NCI-H2196 treated with DMSO at 0.1 percent for 48 hours (cell line): ENCODE data around the gene ATP2B2.

Source experiments
- DNase-seq: peaks from one replicate; lab custom pipeline; 2025; ENCODE audit not compliant: unreplicated experiment; lab: John Stamatoyannopoulos, UW

ATP2B2 gene

DNA sequence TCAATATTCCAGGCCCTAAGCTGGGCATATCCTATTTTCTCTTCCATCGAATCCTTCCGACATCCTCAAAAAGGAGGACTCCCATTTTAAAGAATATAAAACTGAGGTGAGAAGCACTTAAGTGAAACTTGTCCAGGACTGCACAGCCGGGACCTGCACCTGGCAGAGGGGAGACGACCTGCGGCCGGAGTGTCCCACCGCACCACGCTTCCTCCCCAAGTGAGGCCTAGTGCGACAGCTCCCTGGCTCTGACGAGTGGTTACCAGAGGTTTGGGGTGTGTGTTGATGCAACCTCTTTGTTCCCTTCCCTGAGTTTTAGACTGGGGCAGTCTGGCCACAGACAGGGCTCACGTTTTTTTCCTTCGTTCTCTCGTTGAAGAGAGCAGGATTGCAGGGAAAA, 24.9 kb upstream of the ATP2B2 start:
- DNase-seq, result no peak

DNA sequence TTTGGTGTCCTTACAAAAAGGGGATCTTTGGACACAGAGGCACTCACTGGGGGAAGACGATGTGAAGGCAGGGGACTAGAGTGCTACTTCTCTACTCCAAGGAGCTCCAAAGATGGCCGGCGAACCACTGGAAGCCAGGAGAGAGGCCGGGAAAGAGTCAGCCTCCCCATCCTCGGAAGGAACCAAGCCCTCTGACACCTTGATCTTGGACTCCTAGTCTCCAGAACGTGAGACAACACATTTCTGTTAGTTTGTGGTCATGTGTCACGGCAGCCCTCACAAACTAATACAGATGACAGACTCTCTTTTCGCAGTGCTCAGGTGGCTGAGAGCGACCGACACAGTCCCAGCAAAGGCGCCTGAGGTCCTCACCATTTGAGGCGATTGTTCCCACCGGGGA, 24.4 kb upstream of the ATP2B2 start:
- no peak for DNase-seq

- DNase-seq, result no peak
These were observed 22.7 kb upstream of the ATP2B2 start for GRCh38 chr3:10528046-10528445.

DNA sequence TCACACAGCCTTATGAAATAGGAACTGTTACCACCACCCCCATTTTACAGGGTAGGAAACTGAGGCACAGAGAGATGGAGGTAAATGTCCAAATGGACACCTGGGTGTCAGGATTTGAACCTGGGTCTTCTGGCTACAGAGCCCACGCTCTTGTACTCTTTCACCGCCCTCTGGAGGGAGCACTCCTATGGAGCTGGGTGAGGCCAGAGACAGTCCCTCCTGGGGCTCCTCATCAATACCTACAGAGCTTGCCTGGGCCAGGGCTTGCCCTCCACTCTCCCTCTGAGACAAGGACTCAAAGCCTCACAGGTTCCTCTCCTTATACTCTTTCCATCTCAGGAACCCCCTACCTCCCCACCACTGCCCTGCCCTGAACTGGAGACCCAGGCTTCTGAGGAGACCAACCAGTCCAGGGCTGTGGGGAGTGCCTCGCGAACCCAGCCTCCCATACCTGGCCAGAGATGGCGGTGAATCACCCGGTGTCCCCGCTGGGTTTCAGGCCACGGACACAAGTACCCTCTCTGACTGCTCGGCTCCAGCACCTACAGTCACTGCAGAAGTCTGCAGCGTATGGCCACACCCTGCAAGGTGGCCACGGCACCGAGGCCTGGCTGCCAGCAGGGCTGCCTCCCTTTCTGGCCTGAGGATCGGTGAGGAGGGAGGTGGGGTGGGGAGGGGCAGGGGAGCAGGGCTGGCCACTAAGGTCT, 22.1 kb upstream of the ATP2B2 start:
- DNase-seq, result no peak

- no peak for DNase-seq
These were observed 21.0 kb upstream of the ATP2B2 start for GRCh38 chr3:10526366-10526765.

GRCh38 chr3:10524799-10525301, 19.5 kb upstream of the ATP2B2 start:
- DNase-seq, result no peak

DNA sequence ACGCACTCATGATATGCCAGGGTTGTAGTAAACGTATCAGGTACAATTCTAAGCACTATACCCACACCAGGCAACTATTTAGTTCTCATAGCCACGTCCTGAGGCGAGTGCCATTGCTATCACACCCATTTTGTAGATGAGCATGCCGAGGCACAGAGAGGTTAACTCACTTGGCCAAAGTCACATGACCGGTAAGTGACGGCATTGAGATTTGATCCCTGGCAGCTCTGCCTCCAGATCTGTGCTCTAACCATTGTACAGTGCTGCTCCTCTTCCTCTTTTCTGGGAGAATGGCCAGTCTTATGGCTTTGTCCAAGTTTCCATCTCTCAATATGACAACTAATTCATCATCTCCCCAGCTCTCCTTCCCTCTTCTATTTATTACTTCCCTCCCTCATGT, 18.9 kb upstream of the ATP2B2 start:
- DNase-seq, result no peak

GRCh38 chr3:10523561-10523960, 18.2 kb upstream of the ATP2B2 start:
- no peak for DNase-seq

DNA sequence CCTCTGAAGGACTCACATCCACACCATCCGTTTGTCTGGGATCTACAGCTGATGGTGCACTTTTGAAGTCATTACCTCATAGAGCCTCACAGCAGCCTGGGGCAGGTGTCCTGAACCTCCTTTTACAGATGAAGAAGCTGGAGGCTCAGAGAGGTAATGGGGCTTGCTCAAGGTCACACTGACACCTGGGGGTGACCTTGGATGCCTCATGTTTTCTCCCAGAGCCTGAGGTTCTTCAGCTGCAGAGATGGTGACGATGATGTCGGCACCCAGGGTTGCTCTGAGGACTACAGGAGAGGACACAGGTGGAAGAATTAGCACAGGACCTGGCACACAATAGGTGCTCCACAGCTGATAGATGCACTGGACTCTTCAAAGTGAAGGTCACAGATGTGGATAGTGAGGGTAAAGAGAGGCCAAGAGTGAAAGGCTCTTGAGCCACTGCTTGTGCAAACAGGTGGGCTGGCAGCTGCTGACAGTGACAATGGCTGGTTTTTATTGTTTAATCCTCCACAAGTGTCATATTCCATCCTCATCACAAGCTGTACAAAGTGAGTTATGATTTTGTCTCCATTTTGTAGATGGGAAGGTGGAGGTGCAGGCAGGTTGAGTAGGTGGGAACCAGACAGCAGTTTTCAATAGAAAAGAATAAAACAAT, 17.4 kb upstream of the ATP2B2 start:
- DNase-seq, result no peak

- DNase-seq, result no peak
These were observed 16.5 kb upstream of the ATP2B2 start for GRCh38 chr3:10521772-10522441.

DNA sequence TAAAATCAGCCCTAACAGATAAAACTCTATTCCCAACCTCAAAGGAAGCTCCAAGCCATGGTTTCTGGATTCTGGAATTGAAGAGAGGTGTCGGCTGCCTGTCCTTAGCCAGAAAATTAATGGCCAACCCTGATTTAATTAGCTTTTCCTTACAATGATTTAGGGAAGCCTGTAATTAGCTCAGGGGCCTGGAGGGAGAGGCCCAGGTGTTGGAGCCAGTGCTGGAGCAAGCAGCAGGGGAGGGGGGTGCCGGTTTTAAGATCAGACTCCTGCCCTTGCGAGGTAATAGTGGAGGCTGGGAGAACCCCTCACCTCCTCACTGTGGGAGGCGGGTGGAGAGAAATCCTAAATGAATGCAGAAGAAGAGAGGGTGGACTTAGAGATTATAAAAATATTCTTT, 14.7 kb upstream of the ATP2B2 start:
- no peak for DNase-seq

- no peak for DNase-seq
These were observed 13.8 kb upstream of the ATP2B2 start for GRCh38 chr3:10519236-10519635.

DNA sequence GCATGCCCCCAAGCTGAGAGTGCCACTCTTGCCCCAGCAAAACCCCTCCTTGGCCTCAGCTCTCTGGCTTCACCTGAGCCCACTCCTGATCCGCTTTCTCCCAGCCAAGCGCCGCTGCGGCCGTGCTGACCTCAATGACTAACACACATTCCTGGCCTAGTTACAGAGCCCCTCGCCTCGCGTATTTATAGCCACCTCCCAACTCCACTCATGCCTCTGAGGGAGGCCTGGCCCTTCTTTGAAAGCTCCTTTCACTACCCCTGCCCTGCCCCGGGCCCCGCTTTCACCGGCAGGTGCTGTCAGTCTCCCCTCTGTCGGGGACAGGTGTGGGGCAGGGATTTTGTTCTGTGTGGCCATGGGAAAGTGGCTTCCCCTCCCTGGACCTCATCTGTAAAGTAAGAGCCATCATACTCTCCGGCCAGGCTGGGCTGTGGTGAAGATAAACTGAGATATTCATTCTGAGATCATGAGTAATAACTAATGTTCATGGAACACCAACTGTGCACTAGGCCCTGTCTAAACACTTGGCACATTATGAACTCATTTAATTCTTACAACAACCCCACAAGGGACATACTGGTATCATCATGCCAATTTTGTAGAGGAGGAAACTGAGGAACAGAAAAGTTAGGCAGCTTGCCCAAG, 13.2 kb upstream of the ATP2B2 start:
- no peak for DNase-seq

GRCh38 chr3:10517627-10518026, 12.2 kb upstream of the ATP2B2 start:
- DNase-seq, result no peak

- DNase-seq, result no peak
These were observed 11.4 kb upstream of the ATP2B2 start for GRCh38 chr3:10516544-10517452.

- no peak for DNase-seq
These were observed 10.6 kb upstream of the ATP2B2 start for GRCh38 chr3:10515884-10516495.

- DNase-seq, result no peak
These were observed 10.0 kb upstream of the ATP2B2 start for GRCh38 chr3:10515396-10515795.

DNA sequence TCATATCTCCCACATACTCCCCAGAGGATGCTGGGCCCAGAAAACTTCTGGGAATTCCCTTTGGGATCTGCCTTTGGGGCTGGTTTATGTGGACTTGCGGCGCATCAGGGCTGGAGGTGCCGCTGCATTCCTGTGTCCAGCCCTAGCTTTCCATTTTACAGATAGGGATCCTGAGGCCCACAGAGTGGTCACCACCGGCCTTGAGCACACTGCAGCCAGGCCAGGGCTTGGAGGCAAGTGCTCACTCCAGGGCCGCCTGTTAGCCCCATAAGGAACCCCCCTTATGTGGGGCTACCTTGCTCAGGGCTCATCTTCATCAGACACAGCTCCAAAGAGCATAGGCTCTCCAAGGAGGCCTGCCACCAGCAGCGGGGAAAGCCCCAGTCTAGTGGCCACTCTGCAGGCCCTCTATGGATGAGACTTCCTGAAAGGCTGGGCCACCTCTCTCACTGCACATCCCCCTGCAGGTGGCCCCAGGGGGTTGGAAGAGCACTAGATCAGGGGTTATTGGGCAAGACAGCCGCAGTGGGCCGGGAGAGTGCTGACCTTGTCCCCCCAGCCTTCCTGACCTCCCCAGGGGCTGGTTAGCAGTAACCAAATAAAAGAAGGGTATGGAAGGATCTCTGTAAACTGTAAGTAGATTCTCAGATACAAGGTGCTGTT, 9.2 kb upstream of the ATP2B2 start:
- DNase-seq, result no peak

GRCh38 chr3:10513306-10513705, 7.9 kb upstream of the ATP2B2 start:
- DNase-seq, result no peak

- no peak for DNase-seq
These were observed 7.3 kb upstream of the ATP2B2 start for GRCh38 chr3:10512687-10513086.
